Fibroblast of mammary gland (primary cell): ENCODE data around the gene TRPT1.

ENCODE experiments used
- DNase-seq: peaks from one replicate; pipeline ENCODE4 v3.0.0-alpha.2; 2010; ENCODE audit warnings: low read depth
- H3K4me3 ChIP-seq: 2 replicates; pipeline ENCODE4 v1.5.1; 2011; ENCODE audit warnings: low read depth, mild to moderate bottlenecking, low read length, moderate library complexity; ENCODE audit not compliant: control insufficient read depth
- CTCF ChIP-seq: conservative IDR thresholded peaks from 2 replicates; pipeline ENCODE4 v1.5.1; 2011; ENCODE audit warnings: low read depth, low read length, inconsistent platforms; ENCODE audit not compliant: control insufficient read depth, insufficient read depth

The TRPT1 gene

GRCh38 chr11:64267207-64267945 lies 41.4 kb upstream of the TRPT1 start:
- H3K4me3 ChIP-seq, result no peak overlapping the region

GRCh38 chr11:64266339-64266738 lies 40.4 kb upstream of the TRPT1 start:
- H3K4me3 ChIP-seq, result no peak overlapping the region
- peak; percentile 68 for DNase-seq
- no peak for TF ChIP-seq CTCF

More at GRCh38 chr11:64267207-64267945, 41.4 kb upstream of the TRPT1 start:
- no peak for TF ChIP-seq CTCF
- peak; percentile 28 for DNase-seq

- H3K4me3 ChIP-seq, result no peak overlapping the region
- no peak for DNase-seq
- no peak for TF ChIP-seq CTCF
Observed at GRCh38 chr11:64265176-64266160, 39.5 kb upstream of the TRPT1 start.

- TF ChIP-seq CTCF, result no peak
- no peak for DNase-seq
- no peak overlapping the region for H3K4me3 ChIP-seq
Observed at GRCh38 chr11:64264371-64264852, 38.4 kb upstream of the TRPT1 start.

- no peak overlapping the region for H3K4me3 ChIP-seq
- DNase-seq, result no peak
- TF ChIP-seq CTCF, result no peak
Observed at GRCh38 chr11:64263947-64264317, 37.9 kb upstream of the TRPT1 start.

GRCh38 chr11:64263021-64263946 lies 37.3 kb upstream of the TRPT1 start:
- no peak overlapping the region for H3K4me3 ChIP-seq
- no peak for TF ChIP-seq CTCF
- DNase-seq, result peak; percentile 51
